Fibroblast of lung (primary cell): ENCODE results near the gene AMOTL1. TPM values are rescaled to one million over a fixed set of nuclear protein-coding genes. Genes with fewer than 3 reads are reported as not detected.

Source experiments
- DNase-seq, 2 donors: peaks; one replicate each; pipeline versions ENCODE4 v3.0.0 to v3.0.0-alpha.2; 2010; ENCODE audit warnings: low read depth in 2 of 2
- H2AFZ ChIP-seq: 2 replicates; pipeline ENCODE4 v1.5.1; 2012; ENCODE audit warnings: low read length, control low read depth, inconsistent platforms
- H3K27ac ChIP-seq: 2 replicates; pipeline ENCODE4 v1.5.1; 2011; ENCODE audit warnings: low read length, control low read depth; ENCODE audit not compliant: insufficient read depth
- H3K27me3 ChIP-seq: 2 replicates; pipeline ENCODE4 v1.5.1; 2011; ENCODE audit warnings: mild to moderate bottlenecking, low read length; ENCODE audit not compliant: control insufficient read depth, insufficient read depth
- H3K36me3 ChIP-seq: 2 replicates; pipeline ENCODE4 v1.5.1; 2011; ENCODE audit warnings: low read length; ENCODE audit not compliant: control insufficient read depth, insufficient read depth
- H3K4me1 ChIP-seq: 2 replicates; pipeline ENCODE4 v1.5.1; 2011; ENCODE audit warnings: low read length; ENCODE audit not compliant: control insufficient read depth, insufficient read depth; ENCODE audit errors: extremely low read depth
- H3K4me2 ChIP-seq: 2 replicates; pipeline ENCODE4 v1.5.1; 2011; ENCODE audit warnings: low read length, control low read depth; ENCODE audit not compliant: insufficient read depth; ENCODE audit errors: extremely low read depth
- H3K4me3 ChIP-seq, 4 experiments: fragments of 200-600 bp in 1 of 4; sonication (generic) in 1 of 4; replicated peaks in 1 of 4; 2 replicates each; pipeline ENCODE4 v1.5.1; 2011 to 2016; ENCODE audit warnings: low read length in 4 of 4, low read depth in 3 of 4, mild to moderate bottlenecking in 3 of 4, control low read depth in 2 of 4, inconsistent platforms in 1 of 4, mixed read lengths in 1 of 4; ENCODE audit not compliant: insufficient read depth in 1 of 4; ENCODE audit errors: control extremely low read depth in 1 of 4
- H3K79me2 ChIP-seq: 2 replicates; pipeline ENCODE4 v1.5.1; 2012; ENCODE audit warnings: mild to moderate bottlenecking, low read length, inconsistent platforms; ENCODE audit not compliant: control insufficient read depth, insufficient read depth
- H3K9ac ChIP-seq: 2 replicates; pipeline ENCODE4 v1.5.1; 2011; ENCODE audit warnings: mild to moderate bottlenecking, low read length, control low read depth; ENCODE audit not compliant: insufficient read depth
- H3K9me3 ChIP-seq: 2 replicates; pipeline ENCODE4 v1.5.1; 2012; ENCODE audit warnings: low read depth, low read length; ENCODE audit not compliant: control insufficient read depth, insufficient read depth
- H4K20me1 ChIP-seq: 2 replicates; pipeline ENCODE4 v1.5.1; 2011; ENCODE audit warnings: low read length; ENCODE audit not compliant: control insufficient read depth, insufficient read depth; ENCODE audit errors: extremely low read depth
- CTCF ChIP-seq, 2 donors: IDR thresholded peaks in 1 of 2; conservative IDR thresholded peaks in 1 of 2; 1 replicate in 1 of 2; 2 replicates in 1 of 2; pipeline ENCODE4 v1.5.1; 2011 to 2012; ENCODE audit warnings: low read length in 2 of 2, control low read depth in 1 of 2, inconsistent platforms in 1 of 2, low read depth in 1 of 2, mild to moderate bottlenecking in 1 of 2
- EZH2 ChIP-seq: IDR thresholded peaks from 2 replicates; pipeline ENCODE4 v1.5.1; 2012; ENCODE audit warnings: low read length, control low read depth, mild to moderate bottlenecking; ENCODE audit errors: missing control alignments
- polyA plus RNA-seq, 2 donors: library from polyadenylated mRNA; depleted of rRNA in 1 of 2; stranded (reverse) in 1 of 2; unstranded in 1 of 2; fragments of >200 nt; gene quantifications; 2 replicates each; pipeline ENCODE4 v1.2.1, GENCODE V29; 2011 to 2012; ENCODE audit warnings: missing spikeins in 1 of 2
- total RNA-seq: library from RNA; depleted of rRNA; stranded (reverse); fragments of >200 nt; gene quantifications from 2 replicates; pipeline ENCODE4 v1.2.1, GENCODE V29; 2014

The AMOTL1 gene
- total and polyA plus RNA-seq, 2 donors (not counting 1 experiment from before 2014, with no cell fraction given) = 38.0 to 63.7 TPM

- H3K79me2 ChIP-seq = no peaks in the 10 kb centered on the region
- H3K36me3 ChIP-seq = peaks cover 30% of the 10 kb centered on the region
- DNase-seq = no peak
- H3K9me3 ChIP-seq = no peaks in the 10 kb centered on the region
- no peak overlapping the region for H3K9ac ChIP-seq
- TF ChIP-seq EZH2 (no peak), CTCF (conservative IDR thresholded peaks at IDR 0.05 in 1 of 2, IDR thresholded peaks at IDR 0.05 in 1 of 2; ENCODE audit: low read depth in 1 of 2, low read length in 2 of 2) (no peak)
- no peaks in the 10 kb centered on the region for H3K4me1 ChIP-seq
- H4K20me1 ChIP-seq = no peaks in the 10 kb centered on the region
- H2AFZ ChIP-seq = no peak overlapping the region
- H3K4me2 ChIP-seq = no peak overlapping the region
- no peaks in the 10 kb centered on the region for H3K27me3 ChIP-seq
- no peak overlapping the region for H3K4me3 ChIP-seq
- H3K27ac ChIP-seq = no peak overlapping the region
Measured at GRCh38 chr11:94869186-94869585, 101.0 kb downstream of the AMOTL1 start.

- H3K4me1 ChIP-seq = no peaks in the 10 kb centered on the region
- no peak overlapping the region for H3K4me3 ChIP-seq
- no peak overlapping the region for H3K4me2 ChIP-seq
- no peaks in the 10 kb centered on the region for H3K9me3 ChIP-seq
- TF ChIP-seq EZH2 (no peak), CTCF (conservative IDR thresholded peaks at IDR 0.05 in 1 of 2, IDR thresholded peaks at IDR 0.05 in 1 of 2; ENCODE audit: low read depth in 1 of 2, low read length in 2 of 2) (no peak)
- H2AFZ ChIP-seq = no peak overlapping the region
- H3K9ac ChIP-seq = no peak overlapping the region
- DNase-seq = no peak
- H4K20me1 ChIP-seq = no peaks in the 10 kb centered on the region
- no peaks in the 10 kb centered on the region for H3K27me3 ChIP-seq
- H3K27ac ChIP-seq = no peak overlapping the region
- no peaks in the 10 kb centered on the region for H3K79me2 ChIP-seq
- H3K36me3 ChIP-seq = peaks cover 26% of the 10 kb centered on the region
Measured at GRCh38 chr11:94870422-94870821, 102.3 kb downstream of the AMOTL1 start.

- Histone ChIP-seq H3K36me3 (peaks cover 19% of the 10 kb centered on the region), H3K4me3 (no peak overlapping the region), H3K79me2 (no peaks in the 10 kb centered on the region), H2AFZ (no peak overlapping the region), H3K9ac (no peak overlapping the region), H3K27ac (no peak overlapping the region), H4K20me1 (no peaks in the 10 kb centered on the region), H3K27me3 (no peaks in the 10 kb centered on the region), H3K9me3 (no peaks in the 10 kb centered on the region), H3K4me2 (no peak overlapping the region), H3K4me1 (peaks cover 4% of the 10 kb centered on the region)
- no peak for DNase-seq
- TF ChIP-seq CTCF (conservative IDR thresholded peaks at IDR 0.05 in 1 of 2, IDR thresholded peaks at IDR 0.05 in 1 of 2; ENCODE audit: low read depth in 1 of 2, low read length in 2 of 2) (no peak), EZH2 (no peak)
Measured at GRCh38 chr11:94871491-94872185, 103.5 kb downstream of the AMOTL1 start.
